Thyroid gland (tissue), 4 donors: ENCODE results near the gene ABR.

Source experiments
- CTCF ChIP-seq, 6 experiments: fragments of 200-600 bp in 3 of 6; fragments of 450-650 bp in 3 of 6; sonication (generic) in 3 of 6; IDR thresholded peaks; one replicate each; pipeline ENCODE4 v1.5.1; 2016 to 2019; ENCODE audit warnings: antibody characterized with exemption in 6 of 6, mild to moderate bottlenecking in 2 of 6, inconsistent platforms in 1 of 6, moderate library complexity in 1 of 6
- POLR2A ChIP-seq, 2 donors: fragments of 450-650 bp; IDR thresholded peaks; one replicate each; pipeline ENCODE4 v1.6.1; 2017; ENCODE audit warnings: antibody characterized with exemption in 2 of 2, mild to moderate bottlenecking in 2 of 2, moderate library complexity in 1 of 2

DNA sequence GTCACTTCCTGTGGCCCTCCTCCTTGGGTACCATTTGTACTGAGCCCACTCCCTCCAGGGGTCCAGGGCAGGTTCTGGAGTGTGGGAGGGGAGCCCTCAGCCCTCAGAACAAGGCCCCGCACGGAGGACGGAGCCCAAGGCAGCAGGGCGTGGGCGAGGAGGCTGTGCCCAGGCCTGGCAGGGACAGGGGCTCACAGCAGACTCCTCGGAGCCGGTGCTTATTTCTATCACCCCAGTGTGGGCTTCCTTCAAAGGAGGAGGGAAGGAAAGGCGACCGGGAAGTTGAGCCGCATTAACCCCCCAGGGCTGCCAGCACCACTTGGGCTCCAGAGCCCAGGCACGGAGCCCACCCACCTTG, 54.0 kb downstream of the ABR start:
- TF ChIP-seq CTCF (IDR thresholded peaks at IDR 0.05) (no peak), POLR2A (IDR thresholded peaks at IDR 0.05) (no peak)
